Bronchial epithelial cell (primary cell): ENCODE measurements around the gene KLF7. TPM values are rescaled to one million over a fixed set of nuclear protein-coding genes. Genes with fewer than 3 reads are reported as not detected.

Experiments
- DNase-seq: peaks from one replicate; pipeline ENCODE4 v3.0.0-alpha.2; 2010; ENCODE audit warnings: low read depth
- FAIRE-seq: peaks from 2 replicates; lab custom pipeline; 2011; peaks lifted over from hg19 to GRCh38; lab: Jason Lieb, UNC
- H3K27me3 ChIP-seq: 2 replicates; pipeline ENCODE4 v1.5.1; 2011; ENCODE audit warnings: low read length; ENCODE audit not compliant: control insufficient read depth, insufficient read depth
- H3K36me3 ChIP-seq: 2 replicates; pipeline ENCODE4 v1.5.1; 2011; ENCODE audit warnings: low read length; ENCODE audit not compliant: control insufficient read depth, insufficient read depth
- H3K4me3 ChIP-seq: 2 replicates; pipeline ENCODE4 v1.5.1; 2011; ENCODE audit warnings: mild to moderate bottlenecking, low read depth, low read length, control low read depth
- total RNA-seq: library from RNA; depleted of rRNA; stranded (reverse); fragments of >200 nt; gene quantifications from 2 replicates; pipeline ENCODE4 v1.2.1, GENCODE V29; 2014
- TF ChIP-seq, protein P1 (sequence below): IDR thresholded peaks from 2 replicates; pipeline ENCODE4 v1.5.1; 2011; ENCODE audit warnings: mild to moderate bottlenecking, moderate library complexity, low read length, control low read depth, inconsistent platforms; ENCODE audit not compliant: insufficient read depth, severe bottlenecking

The KLF7 gene
- total RNA-seq, 1 donor from 2014 or later, result 40.5 TPM

DNA sequence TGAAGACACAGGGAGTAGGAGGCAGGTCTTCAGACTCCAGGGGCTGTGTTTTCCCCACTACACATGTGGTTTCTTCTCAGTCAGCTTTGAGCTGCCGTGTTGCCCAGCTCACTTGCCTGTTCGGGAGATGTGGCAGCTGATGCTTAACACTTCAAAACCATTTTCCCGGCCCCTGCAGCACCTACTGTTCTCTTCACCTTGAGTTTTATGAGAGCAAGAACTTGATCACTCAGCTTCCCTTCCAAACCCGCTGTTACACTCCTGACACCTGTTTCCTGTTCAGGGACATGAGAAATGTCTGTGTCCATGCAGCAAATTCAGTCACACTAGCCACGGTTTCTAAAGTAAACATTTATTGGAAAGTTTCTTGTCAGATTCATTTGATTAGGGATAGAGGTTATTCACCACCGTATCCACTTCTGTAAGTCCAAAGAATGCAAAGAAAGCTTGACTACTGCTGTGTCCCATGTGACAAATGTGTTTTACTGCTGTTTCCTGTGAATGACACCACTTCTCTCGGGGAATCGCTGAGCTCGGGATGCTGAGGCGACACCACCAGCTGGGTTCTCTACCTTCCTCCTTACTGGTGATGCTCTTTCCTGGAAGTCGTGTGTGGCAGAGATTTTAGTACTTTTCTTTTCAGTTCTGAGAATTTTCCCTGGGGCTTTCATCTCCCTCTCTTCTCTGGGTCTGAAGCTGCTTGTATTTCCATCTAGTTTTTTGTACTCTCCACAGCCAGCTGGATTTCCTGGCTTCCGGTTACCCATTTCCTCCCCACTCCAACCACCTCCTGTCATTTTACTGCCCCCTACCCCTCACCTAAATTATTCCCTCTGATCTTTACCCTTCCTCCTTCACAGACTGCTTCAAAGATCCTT is 91.7 kb downstream of the KLF7 start:
- Histone ChIP-seq H3K27me3 (no peaks in the 10 kb centered on the region), H3K36me3 (no peaks in the 10 kb centered on the region), H3K4me3 (no peak overlapping the region)
- TF ChIP-seq, protein P1, sequence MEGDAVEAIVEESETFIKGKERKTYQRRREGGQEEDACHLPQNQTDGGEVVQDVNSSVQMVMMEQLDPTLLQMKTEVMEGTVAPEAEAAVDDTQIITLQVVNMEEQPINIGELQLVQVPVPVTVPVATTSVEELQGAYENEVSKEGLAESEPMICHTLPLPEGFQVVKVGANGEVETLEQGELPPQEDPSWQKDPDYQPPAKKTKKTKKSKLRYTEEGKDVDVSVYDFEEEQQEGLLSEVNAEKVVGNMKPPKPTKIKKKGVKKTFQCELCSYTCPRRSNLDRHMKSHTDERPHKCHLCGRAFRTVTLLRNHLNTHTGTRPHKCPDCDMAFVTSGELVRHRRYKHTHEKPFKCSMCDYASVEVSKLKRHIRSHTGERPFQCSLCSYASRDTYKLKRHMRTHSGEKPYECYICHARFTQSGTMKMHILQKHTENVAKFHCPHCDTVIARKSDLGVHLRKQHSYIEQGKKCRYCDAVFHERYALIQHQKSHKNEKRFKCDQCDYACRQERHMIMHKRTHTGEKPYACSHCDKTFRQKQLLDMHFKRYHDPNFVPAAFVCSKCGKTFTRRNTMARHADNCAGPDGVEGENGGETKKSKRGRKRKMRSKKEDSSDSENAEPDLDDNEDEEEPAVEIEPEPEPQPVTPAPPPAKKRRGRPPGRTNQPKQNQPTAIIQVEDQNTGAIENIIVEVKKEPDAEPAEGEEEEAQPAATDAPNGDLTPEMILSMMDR, result no peak
- no peak for FAIRE-seq
- peak; percentile 40 for DNase-seq

DNA sequence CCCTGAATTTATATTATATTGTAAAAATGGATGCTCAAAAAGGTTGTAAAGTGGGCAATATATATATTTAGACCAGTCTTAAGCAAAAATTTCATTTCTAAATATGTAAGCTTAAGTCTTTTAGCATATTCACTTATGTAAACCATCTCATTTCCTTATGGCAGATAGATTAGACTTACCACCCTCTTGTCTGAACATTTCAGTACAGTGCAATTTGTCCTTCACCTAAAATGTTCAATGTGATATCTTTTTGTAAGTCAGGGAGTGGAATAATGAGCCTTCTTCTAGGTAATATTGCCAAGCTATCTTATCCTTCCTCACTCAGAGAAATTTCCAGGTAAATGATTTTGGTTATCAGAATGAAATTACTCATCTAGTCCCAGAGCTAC is 92.3 kb downstream of the KLF7 start:
- no peaks in the 10 kb centered on the region for H3K36me3 ChIP-seq
- H3K27me3 ChIP-seq, result no peaks in the 10 kb centered on the region
- H3K4me3 ChIP-seq, result no peak overlapping the region
- TF ChIP-seq, protein P1, result no peak
- FAIRE-seq (no peak), DNase-seq (peak; percentile 37)

DNA sequence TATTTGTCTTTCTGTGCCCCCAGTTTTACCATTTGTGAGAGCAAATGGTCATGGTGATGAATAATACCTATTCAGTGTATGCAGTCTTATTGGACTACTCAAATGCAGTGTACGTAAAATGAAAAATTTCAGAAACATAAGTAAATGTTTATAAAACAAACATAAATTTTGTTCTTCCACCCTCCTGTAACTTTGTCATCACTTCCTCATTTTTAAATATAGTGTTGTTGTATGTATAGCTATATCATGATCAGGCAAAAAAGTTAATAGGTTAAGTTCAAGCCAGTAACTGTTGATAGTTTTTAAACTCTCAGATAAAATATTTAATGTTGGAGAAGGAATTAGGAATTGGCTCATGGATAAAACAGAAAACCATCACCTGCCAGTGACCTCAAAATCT is 93.2 kb downstream of the KLF7 start:
- Histone ChIP-seq H3K4me3 (no peak overlapping the region), H3K36me3 (no peaks in the 10 kb centered on the region), H3K27me3 (no peaks in the 10 kb centered on the region)
- TF ChIP-seq, protein P1, result no peak
- DNase-seq, result no peak
- no peak for FAIRE-seq

DNA sequence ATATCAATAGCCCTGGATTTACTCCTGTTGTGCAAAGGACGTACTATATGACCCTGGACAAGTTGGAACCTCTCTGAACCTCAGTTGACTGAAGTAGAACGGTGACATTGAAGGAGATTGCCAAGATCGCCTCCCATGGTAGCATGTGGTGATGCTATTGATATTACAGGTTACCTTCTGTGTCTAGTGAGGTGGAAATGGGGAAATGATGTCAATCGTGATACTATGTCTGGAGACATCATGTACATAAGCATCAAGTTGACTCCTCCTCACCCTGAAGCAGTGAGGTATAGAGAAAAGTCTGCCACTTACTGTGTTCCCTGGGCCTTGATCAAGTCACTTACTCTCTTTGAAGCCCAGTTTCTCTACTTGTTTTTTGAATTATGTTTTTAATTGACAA is 93.9 kb downstream of the KLF7 start:
- FAIRE-seq, result no peak

DNA sequence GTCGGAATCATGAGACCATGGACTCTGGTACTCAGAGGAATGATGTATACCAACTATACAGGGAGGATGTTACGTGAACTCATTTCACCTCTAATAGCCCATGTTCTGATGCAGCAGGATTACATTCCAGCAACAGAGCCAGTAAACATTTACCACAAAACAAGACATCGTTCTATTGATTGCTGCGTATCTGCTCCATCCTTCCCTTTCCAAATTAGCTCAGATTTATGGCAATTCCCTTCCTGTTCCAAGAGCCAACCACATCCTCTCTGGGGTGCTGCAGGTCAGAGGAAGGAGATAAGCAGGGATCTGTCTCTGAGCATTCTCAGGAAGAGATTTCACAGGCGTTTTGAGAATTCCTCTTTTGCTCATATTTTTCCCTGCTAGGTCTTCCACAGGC is 98.3 kb downstream of the KLF7 start:
- Histone ChIP-seq H3K27me3 (no peaks in the 10 kb centered on the region), H3K36me3 (no peaks in the 10 kb centered on the region), H3K4me3 (no peak overlapping the region)
- DNase-seq (no peak), FAIRE-seq (no peak)
- TF ChIP-seq, protein P1, result no peak

More for the DNA sequence above, 93.9 kb downstream of the KLF7 start:
- no peak overlapping the region for H3K4me3 ChIP-seq
- TF ChIP-seq, protein P1, result no peak
- H3K36me3 ChIP-seq, result no peaks in the 10 kb centered on the region
- peak; percentile 52 for DNase-seq
- no peaks in the 10 kb centered on the region for H3K27me3 ChIP-seq
